NCI-H2107 treated with DMSO at 0.1 percent for 48 hours (cell line): Measurements from ENCODE around the gene MYH4.

Experiments used
- DNase-seq: peaks from one replicate; lab custom pipeline; 2025; ENCODE audit not compliant: unreplicated experiment; lab: John Stamatoyannopoulos, UW

Gene MYH4

GRCh38 chr17:10469459-10469858, at the start of gene MYH4:
MYH4 (minus strand) TSS chr17:10469559; CDS start chr17:10466745, 2,814 bp downstream.
- no peak for DNase-seq

- no peak for DNase-seq
These were observed 49.1 kb upstream of the MYH4 start, which contains the start of gene MYH1 for GRCh38 chr17:10518271-10519037. MYH1 (minus strand) TSS chr17:10518542; CDS start chr17:10516642, 1,900 bp downstream.

- DNase-seq, result no peak
These were observed 47.3 kb upstream of the MYH4 start for GRCh38 chr17:10516638-10517037.

- DNase-seq, result no peak
These were observed 46.7 kb upstream of the MYH4 start for GRCh38 chr17:10516065-10516464.

- no peak for DNase-seq
These were observed 44.1 kb upstream of the MYH4 start for GRCh38 chr17:10513299-10514067.

GRCh38 chr17:10512856-10513255, 43.5 kb upstream of the MYH4 start:
- no peak for DNase-seq

- DNase-seq, result no peak
These were observed 30.6 kb upstream of the MYH4 start for GRCh38 chr17:10499950-10500349.

- no peak for DNase-seq
These were observed 22.6 kb upstream of the MYH4 start for GRCh38 chr17:10492004-10492403.

GRCh38 chr17:10482252-10482651, 12.9 kb upstream of the MYH4 start:
- DNase-seq, result no peak

- DNase-seq, result no peak
These were observed 8.3 kb upstream of the MYH4 start for GRCh38 chr17:10477701-10478100.

GRCh38 chr17:10474536-10474935, 5.2 kb upstream of the MYH4 start:
- DNase-seq, result no peak

GRCh38 chr17:10471858-10472257, 2.5 kb upstream of the MYH4 start:
- no peak for DNase-seq

GRCh38 chr17:10463402-10463801, 6.0 kb downstream of the MYH4 start:
- no peak for DNase-seq

- no peak for DNase-seq
These were observed 9.3 kb downstream of the MYH4 start for GRCh38 chr17:10460062-10460461.

GRCh38 chr17:10458701-10459100, 10.7 kb downstream of the MYH4 start:
- no peak for DNase-seq

- DNase-seq, result no peak
These were observed 11.4 kb downstream of the MYH4 start for GRCh38 chr17:10457952-10458351.

- DNase-seq, result no peak
These were observed 22.1 kb downstream of the MYH4 start for GRCh38 chr17:10447026-10447931.

GRCh38 chr17:10439816-10440215, 29.5 kb downstream of the MYH4 start:
- no peak for DNase-seq

- DNase-seq, result no peak
These were observed 34.3 kb downstream of the MYH4 start for GRCh38 chr17:10435096-10435495.

GRCh38 chr17:10429421-10430045, 39.8 kb downstream of the MYH4 start:
- no peak for DNase-seq

- DNase-seq, result no peak
These were observed 40.6 kb downstream of the MYH4 start for GRCh38 chr17:10428781-10429180.
